Measurements from ENCODE around the gene RILPL2.
"Not testable (repeated sequence)": the region's sequence is repeated elsewhere in the genome, so short reads cannot be mapped to it uniquely, and the experiment has no call there.

DNA sequence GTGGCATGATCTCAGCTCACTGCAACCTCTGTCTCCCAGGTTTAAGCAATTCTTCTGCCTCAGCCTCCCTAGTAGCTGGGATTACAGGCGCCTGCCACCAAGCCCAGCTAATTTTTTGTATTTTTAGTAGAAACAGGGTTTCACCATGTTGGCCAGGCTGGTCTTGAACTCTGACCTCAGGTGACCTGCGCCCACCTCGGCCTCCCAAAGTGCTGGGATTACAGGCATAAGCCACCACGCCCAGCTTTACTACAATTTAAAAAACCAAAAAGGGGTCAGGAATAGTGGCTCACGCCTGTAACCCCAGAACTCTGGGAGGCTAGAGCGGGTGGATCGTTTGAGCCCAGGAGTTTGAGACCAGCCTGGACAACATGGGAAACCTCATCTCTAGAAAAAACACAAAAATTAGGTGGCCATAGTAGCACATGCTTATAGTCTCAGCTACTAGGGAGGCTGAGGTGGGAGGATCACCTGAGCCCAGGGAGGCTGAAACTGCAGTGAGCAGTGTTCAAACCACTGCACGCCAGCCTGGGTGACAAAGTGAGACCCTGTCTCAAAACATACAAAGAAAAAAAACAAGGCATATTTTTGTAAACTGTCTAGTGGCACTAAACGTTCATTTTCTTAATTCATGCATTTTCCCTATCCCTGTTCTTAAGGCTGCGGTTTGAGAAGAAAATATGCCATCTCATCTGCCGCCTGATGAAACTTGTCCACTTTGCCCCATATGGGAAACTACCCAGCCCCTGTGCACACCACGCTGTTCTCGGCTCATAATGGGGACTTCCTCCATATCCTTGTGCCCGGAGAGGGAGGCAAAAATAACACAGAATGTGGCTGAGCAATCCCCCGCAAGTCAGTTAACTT lies 4.3 kb downstream of the RILPL2 start:
- TF ChIP-seq, protein P1, sequence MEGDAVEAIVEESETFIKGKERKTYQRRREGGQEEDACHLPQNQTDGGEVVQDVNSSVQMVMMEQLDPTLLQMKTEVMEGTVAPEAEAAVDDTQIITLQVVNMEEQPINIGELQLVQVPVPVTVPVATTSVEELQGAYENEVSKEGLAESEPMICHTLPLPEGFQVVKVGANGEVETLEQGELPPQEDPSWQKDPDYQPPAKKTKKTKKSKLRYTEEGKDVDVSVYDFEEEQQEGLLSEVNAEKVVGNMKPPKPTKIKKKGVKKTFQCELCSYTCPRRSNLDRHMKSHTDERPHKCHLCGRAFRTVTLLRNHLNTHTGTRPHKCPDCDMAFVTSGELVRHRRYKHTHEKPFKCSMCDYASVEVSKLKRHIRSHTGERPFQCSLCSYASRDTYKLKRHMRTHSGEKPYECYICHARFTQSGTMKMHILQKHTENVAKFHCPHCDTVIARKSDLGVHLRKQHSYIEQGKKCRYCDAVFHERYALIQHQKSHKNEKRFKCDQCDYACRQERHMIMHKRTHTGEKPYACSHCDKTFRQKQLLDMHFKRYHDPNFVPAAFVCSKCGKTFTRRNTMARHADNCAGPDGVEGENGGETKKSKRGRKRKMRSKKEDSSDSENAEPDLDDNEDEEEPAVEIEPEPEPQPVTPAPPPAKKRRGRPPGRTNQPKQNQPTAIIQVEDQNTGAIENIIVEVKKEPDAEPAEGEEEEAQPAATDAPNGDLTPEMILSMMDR (IDR thresholded peaks at IDR 0.05), result not testable (repeated sequence)
- not testable (repeated sequence) for TF ChIP-seq POLR2A (IDR thresholded peaks at IDR 0.05)
